GM19372 (cell line): ENCODE data around the gene MORC1.
"Not testable (repeated sequence)": the region's sequence is repeated elsewhere in the genome, so short reads cannot be mapped to it uniquely, and the experiment has no call there.

Experiments
- ATAC-seq: cut with Tn5 transposase; IDR thresholded peaks from one replicate; pipeline ENCODE4 v1.9.1; 2021; ENCODE audit warnings: mild to moderate bottlenecking, low read depth, moderate library complexity; ENCODE audit not compliant: unreplicated experiment

MORC1 gene

GRCh38 chr3:109109574-109109973 lies 8.4 kb downstream of the MORC1 start:
- no peak for ATAC-seq

DNA sequence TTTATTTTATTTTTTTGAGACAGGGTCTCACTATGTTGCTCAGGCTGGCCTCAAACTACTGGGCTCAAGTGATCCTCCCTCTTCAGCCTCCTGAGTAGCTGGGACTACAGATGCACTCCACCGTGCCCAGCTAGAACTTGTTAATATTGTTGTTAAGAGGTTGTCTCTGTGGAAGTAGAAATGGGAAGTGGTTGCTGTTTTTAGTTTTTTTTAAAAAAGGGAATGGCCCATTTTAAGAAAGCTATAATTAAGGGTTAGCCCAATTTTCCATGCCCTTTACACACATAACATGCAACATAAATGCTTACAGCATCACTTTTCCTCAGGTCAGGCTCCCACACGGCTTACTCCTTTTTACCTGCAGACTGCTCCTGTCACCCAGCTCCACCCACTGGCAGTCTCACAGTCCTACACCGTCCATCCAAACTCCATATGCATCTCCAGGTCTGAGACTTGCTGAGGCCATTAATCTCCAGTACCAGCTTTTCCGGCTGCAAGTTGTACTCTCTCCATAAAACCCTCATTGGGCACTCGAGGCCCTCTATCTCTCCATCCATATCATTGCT lies 19.8 kb downstream of the MORC1 start:
- ATAC-seq = no peak

DNA sequence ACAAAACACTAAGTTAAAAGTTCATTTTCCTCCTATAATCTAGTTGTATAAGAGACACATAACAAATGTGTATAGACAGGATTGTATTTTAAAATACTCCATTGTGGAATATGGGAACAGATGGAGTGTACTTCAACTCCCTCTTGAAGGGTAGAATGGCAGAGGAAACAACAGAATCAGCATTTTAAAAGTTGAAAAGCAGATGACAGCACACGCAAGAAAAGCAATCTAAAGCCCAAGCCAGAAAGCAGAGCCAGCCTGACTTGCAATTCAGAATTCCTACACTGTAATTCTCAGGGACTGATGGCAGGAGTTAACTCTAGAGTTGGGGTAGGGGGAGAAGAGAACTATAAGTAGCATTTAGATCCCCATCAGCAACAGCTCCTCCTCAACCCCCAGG lies 22.8 kb downstream of the MORC1 start:
- no peak for ATAC-seq

- ATAC-seq = no peak
Measured at GRCh38 chr3:109093561-109093960, 24.4 kb downstream of the MORC1 start.

GRCh38 chr3:109091846-109092245 lies 26.1 kb downstream of the MORC1 start:
- ATAC-seq = no peak

DNA sequence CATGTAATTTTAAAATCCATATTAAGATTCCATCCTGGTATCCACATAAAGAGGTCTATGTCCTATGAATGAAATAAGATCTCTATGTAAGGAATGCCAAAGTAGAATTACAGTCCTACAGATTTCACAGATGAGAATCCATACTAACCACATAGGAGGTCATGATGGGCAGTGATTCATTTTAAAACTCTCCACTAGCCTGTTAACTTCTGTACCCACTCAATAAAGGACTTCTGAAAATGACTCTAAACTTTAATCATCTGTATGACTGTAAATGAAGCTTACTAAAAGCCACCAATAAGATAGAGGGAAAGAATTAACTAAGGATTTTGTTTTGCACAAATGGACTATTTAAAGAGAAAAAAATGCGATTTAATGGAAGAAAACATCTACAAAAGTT lies 28.7 kb downstream of the MORC1 start:
- no peak for ATAC-seq

DNA sequence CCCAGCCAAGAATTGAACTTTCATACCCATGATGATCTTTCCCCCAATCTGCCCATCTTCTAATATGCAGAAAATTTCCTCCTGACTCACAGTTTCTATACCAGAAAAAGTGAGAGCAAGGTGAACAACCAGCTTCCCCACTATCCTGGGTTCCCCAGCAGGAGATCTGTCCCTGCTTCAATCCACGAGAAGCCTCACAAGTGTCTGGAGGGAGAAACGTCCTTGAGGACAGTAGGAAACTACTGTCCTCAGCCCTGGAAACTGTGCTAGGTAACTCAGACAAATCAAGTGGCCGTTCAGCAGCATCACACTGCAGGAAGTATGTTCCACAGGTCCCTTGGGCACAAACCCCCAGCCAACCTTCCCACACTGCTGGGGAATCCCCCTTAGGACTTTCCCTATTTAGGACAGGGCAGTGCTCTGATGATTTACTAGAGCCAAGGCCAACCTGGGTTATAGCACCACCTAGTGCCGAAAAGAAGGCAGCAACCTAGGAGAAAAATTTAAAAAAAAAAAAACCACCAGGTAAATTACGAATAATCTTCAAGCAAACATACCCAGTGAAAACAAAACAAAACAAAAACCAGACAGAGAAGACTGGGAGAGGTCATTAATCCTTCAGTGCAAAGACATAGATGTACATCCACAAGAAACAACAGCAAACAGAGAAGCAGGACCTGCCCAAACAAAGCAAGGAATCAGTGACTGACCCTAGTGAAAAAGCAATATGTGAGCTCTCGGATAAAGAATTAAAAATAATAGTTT lies 36.0 kb downstream of the MORC1 start:
- peak; percentile 96 for ATAC-seq

DNA sequence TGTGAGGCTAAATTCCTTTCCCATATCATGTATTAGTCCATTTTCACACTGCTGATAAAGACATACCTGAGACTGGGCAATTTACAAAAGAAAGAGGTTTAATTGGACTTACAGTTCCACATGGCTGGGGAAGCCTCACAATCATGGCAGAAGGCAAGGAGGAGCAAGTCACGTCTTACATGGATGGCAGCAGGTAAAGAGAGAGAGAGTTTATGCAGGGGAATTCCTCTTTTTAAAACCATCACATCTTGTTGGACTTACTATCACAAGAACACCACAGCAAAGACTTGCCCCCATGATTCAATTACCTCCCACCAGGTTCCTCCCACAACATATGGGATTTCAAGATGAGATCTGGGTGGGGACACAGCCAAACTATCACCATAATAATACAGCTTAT lies 37.8 kb downstream of the MORC1 start:
- not testable (repeated sequence) for ATAC-seq

DNA sequence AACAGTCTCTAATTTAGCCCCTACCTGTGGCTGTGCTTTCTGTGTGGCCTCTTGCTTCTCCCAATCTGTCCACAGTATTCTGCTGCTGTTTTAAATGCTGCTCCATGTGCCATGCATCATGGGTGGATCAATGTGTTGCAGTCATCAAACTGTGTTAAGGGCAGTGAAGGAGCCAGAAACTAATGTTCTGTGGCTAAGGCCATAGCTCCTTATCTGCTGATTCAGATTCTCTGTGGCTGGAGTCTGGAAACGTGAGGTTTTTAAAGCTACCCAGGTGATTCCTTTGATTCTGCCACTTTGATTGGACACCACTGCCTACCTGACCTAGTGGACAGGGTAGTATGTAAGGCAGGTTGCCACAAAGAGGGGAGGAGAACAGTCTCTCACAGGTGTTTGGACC lies 44.8 kb downstream of the MORC1 start:
- no peak for ATAC-seq

DNA sequence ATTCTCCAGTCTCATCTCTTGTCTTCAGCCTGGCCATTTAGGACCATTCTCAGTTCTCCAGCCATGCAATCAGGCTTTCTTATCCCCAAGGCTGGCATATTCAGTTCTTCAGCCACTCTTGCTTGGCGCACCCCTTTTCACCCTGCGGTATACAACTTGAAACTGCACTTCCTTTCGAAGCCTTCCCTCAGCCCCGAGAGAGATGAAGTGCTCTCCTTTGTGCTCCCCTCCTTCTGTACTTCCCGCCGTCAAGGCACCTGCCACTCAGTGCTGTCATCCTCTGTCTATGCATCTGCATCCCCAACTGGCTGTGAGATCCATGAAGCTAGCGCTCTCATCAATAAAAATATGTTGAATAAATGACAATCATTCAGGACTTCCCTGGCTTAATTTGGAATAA lies 45.7 kb downstream of the MORC1 start:
- peak; percentile 83 for ATAC-seq

DNA sequence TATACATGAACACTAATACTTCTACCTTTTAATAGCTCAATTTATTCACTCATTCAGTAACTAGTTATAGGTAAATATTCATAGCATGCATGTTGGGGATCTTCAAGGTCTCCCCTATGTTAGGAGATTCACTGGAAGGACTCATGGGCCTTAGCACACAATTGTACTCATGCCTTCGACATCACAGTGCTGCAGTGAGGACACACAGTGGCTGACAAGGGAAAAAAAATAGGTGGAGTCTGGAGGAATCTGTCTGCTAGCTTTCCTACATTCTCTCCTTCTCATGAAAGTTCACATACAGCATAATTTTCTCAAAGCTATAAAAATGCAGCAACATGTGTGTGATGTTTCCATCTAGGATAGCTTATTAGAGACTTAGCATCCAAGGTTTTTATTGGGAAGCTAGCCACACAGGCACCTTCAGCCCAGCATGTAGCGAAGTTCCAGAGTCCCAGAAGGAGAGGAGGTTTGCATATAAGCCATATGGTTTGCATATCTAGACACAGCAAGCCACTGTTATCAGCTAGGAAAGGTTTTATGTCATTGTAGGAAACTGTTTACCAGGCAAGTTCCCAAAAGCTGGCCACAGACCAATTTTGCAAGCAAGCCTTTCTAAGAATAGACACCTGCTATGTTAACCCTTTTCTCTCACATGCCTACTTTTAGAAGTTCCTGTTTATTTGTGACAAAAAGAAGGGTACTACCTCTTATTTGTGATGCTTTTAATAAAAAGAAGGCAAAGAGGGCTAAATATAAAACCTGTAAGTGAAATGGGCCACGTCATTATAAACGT lies 46.4 kb downstream of the MORC1 start:
- ATAC-seq = peak; percentile 41

DNA sequence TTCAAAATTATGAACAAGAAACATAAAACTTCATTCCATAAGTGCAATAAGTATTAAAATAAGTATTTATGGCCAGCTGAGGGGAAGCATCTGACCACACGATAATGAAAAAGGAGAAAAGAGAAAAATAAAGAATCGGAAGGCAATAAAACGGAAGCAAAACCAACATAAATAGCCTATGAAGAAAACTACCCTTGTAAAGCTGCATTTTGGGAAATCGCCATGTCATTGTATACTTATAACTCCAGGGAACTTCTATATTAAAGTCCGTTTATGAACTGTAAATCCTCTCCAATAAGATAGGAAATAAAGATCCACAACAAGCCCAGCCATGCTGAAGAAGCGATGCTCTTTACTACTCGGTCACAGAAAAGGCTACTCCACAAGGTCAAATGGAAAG lies 47.7 kb downstream of the MORC1 start:
- ATAC-seq = no peak

DNA sequence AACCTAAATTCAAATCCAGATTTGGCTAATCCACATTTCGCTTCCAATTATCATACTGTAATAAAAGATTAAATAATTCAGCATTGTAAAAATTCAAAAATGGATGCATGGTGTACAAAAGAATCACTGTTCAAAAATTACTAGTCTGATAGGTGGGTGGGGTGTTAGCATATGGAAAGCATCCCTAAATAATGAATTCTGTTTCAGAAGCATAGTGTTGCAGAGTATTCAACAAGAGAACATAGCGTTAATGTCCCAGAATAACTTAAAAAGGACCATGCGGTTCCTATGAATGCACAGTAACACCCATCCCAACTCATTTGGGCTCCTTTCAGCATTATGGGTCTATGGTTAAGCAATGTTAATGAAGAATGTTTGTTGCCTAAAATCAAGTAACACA lies 51.1 kb downstream of the MORC1 start:
- no peak for ATAC-seq

- ATAC-seq = peak; percentile 72
Measured at GRCh38 chr3:109059264-109059663, 58.7 kb downstream of the MORC1 start.

DNA sequence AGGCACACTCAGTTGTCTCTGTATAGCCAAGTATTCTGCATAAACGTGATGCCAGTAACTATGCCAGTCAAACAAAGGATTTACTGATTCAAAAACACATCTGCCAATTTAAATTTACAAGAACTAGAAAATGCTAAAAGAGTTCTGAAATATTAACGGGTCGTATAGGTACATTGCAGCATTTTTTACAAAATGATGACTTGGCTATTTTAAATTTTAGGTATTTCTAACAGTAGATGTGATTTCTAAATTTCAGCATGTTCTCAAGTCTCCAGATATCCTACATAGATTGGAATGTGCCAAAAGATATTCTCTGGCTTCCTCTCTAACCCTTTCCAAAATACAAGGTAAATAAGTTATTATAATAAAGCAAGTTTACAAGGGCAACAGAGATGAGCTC lies 60.3 kb downstream of the MORC1 start:
- no peak for ATAC-seq

DNA sequence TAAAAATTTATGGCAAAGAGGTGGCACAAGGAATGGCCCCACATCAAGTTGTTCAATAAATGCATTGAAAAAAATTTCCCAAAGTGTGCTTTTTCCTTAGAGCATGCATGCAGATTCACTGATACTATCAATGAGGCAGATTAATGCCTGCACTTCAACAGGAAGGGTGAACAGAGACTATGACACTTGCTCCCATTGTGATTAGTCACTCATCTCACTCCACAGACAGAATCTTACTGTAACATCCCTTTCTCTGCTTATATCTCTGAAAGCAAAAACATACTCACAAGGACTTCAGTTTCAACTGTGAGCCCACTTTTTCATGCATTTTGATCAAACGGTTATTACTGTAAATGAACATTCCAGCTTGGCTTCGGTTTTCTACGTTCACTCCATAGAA lies 60.9 kb downstream of the MORC1 start:
- ATAC-seq = no peak

DNA sequence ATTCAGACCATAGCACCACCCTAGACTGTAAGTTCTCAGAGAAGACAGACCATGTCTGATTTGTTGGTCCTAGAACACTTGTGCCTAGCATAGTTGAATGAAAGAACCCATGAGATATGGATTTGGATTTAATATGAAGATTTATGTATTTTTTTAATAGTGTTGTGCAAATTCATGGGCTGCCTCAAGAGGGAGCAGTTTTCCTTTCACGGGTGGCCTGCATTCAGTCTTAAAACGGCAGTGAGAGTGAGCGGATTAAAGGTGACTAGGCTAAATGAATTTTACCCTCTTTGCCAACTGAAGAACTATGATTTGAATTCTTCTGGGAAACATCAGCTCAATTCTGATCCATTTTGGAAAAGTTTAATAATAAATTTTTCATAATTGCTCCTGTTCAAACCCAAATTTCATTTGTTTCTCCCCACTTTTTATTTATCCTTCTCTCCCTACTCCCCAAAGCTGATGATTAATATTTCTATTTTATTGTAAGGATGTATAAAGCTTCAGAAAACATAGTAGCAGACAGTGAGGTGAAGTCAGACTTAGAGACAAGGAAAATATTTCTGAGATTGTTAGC lies 67.3 kb downstream of the MORC1 start:
- ATAC-seq = peak; percentile 58

DNA sequence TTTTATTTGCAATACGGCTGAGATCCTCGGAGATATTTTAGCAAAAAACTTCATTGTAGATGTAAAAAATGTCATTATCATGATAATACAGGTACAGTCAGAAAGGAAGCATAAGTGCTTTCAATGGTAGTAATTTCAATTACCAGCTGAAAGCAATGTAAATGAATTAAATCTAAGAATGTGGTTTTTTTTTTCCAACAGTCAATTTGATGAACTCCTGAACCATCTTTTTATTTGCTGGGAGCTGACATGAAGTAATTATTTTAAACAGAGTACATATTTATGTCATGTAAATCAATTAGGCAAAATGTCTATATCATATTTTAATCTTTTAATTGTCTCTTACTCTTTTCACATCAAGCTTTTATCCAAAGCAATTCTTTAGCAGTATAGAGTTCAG lies 70.6 kb downstream of the MORC1 start:
- ATAC-seq = no peak

GRCh38 chr3:109045271-109046040 lies 72.5 kb downstream of the MORC1 start:
- no peak for ATAC-seq

GRCh38 chr3:109035082-109035481 lies 82.9 kb downstream of the MORC1 start:
- no peak for ATAC-seq
